ENCODE data around the gene PCDH9. TPM values are rescaled to one million over a fixed set of nuclear protein-coding genes. Genes with fewer than 3 reads are reported as not detected.

The PCDH9 gene
- total RNA-seq, 1 experiment from 2014 or later = 10.1 TPM

- no TSS peak for BruUV-seq (replicated peaks)
- H3K4me1 Mint-ChIP-seq (ENCODE audit: insufficient read depth, unreplicated experiment) = no peaks in the 10 kb centered on the region
- no peak overlapping the region for H3K4me3 Mint-ChIP-seq (ENCODE audit: unreplicated experiment)
- TF ChIP-seq CTCF (IDR thresholded peaks at IDR 0.05; ENCODE audit: unreplicated experiment) = no peak
- H3K27ac Mint-ChIP-seq (ENCODE audit: low read depth, unreplicated experiment) = no peak overlapping the region
- DNase-seq (ENCODE audit: unreplicated experiment) = no peak
- intact Hi-C loops (cut with micrococcal nuclease) = no loop called here
- H3K36me3 Mint-ChIP-seq (ENCODE audit: insufficient read depth, unreplicated experiment) = no peaks in the 10 kb centered on the region
- no peaks in the 10 kb centered on the region for H3K27me3 Mint-ChIP-seq (ENCODE audit: insufficient read depth, unreplicated experiment)
- ChIA-PET POLR2A (no interaction called here), CTCF (no interaction called here)
- peaks cover 11% of the 10 kb centered on the region for H3K9me3 Mint-ChIP-seq (ENCODE audit: unreplicated experiment)
Measured at GRCh38 chr13:66322193-66322740, 907.9 kb downstream of the PCDH9 start.

- BruUV-seq (replicated peaks) = no TSS peak
- ChIA-PET CTCF (no interaction called here), POLR2A (no interaction called here)
- H3K27ac Mint-ChIP-seq (ENCODE audit: low read depth, unreplicated experiment) = peak overlapping the region; percentile 18
- intact Hi-C loops (cut with micrococcal nuclease) = no loop called here
- no peak for DNase-seq (ENCODE audit: unreplicated experiment)
- H3K4me3 Mint-ChIP-seq (ENCODE audit: unreplicated experiment) = no peak overlapping the region
- H3K27me3 Mint-ChIP-seq (ENCODE audit: insufficient read depth, unreplicated experiment) = no peaks in the 10 kb centered on the region
- no peaks in the 10 kb centered on the region for H3K36me3 Mint-ChIP-seq (ENCODE audit: insufficient read depth, unreplicated experiment)
- H3K9me3 Mint-ChIP-seq (ENCODE audit: unreplicated experiment) = peaks cover 11% of the 10 kb centered on the region
- no peak for TF ChIP-seq CTCF (IDR thresholded peaks at IDR 0.05; ENCODE audit: unreplicated experiment)
- peaks cover 22% of the 10 kb centered on the region for H3K4me1 Mint-ChIP-seq (ENCODE audit: insufficient read depth, unreplicated experiment)
Measured at GRCh38 chr13:66314911-66315310, 915.2 kb downstream of the PCDH9 start.

GRCh38 chr13:66313413-66313812, 916.7 kb downstream of the PCDH9 start:
- intact Hi-C loops (cut with micrococcal nuclease) = no loop called here
- Mint-ChIP-seq H3K4me1 (ENCODE audit: insufficient read depth, unreplicated experiment) (peaks cover 22% of the 10 kb centered on the region), H3K27ac (ENCODE audit: low read depth, unreplicated experiment) (peak overlapping the region; percentile 54), H3K9me3 (ENCODE audit: unreplicated experiment) (no peaks in the 10 kb centered on the region), H3K36me3 (ENCODE audit: insufficient read depth, unreplicated experiment) (no peaks in the 10 kb centered on the region), H3K4me3 (ENCODE audit: unreplicated experiment) (no peak overlapping the region), H3K27me3 (ENCODE audit: insufficient read depth, unreplicated experiment) (no peaks in the 10 kb centered on the region)
- DNase-seq (ENCODE audit: unreplicated experiment) = peak; percentile 53
- ChIA-PET POLR2A (interaction anchor here (0.6 kb wide), 1 partner anchor 7 kb away, joined by 3 read pairs; no protein-coding TSS in a partner anchor), CTCF (no interaction called here)
- no peak for TF ChIP-seq CTCF (IDR thresholded peaks at IDR 0.05; ENCODE audit: unreplicated experiment)
- BruUV-seq (replicated peaks) = no TSS peak

GRCh38 chr13:66312312-66313087, 917.6 kb downstream of the PCDH9 start:
- no peaks in the 10 kb centered on the region for H3K9me3 Mint-ChIP-seq (ENCODE audit: unreplicated experiment)
- H3K4me3 Mint-ChIP-seq (ENCODE audit: unreplicated experiment) = no peak overlapping the region
- BruUV-seq (replicated peaks) = no TSS peak
- POLR2A ChIA-PET = no interaction called here
- no peak for TF ChIP-seq CTCF (IDR thresholded peaks at IDR 0.05; ENCODE audit: unreplicated experiment)
- H3K27me3 Mint-ChIP-seq (ENCODE audit: insufficient read depth, unreplicated experiment) = no peaks in the 10 kb centered on the region
- peak; percentile 71 for DNase-seq (ENCODE audit: unreplicated experiment)
- peaks cover 22% of the 10 kb centered on the region for H3K4me1 Mint-ChIP-seq (ENCODE audit: insufficient read depth, unreplicated experiment)
- intact Hi-C loops (cut with micrococcal nuclease) = no loop called here
- H3K36me3 Mint-ChIP-seq (ENCODE audit: insufficient read depth, unreplicated experiment) = no peaks in the 10 kb centered on the region
- CTCF ChIA-PET = no interaction called here
- peak overlapping the region; percentile 54 for H3K27ac Mint-ChIP-seq (ENCODE audit: low read depth, unreplicated experiment)

Measured in MCF 10A (cell line).